K562 (cell line): Measurements from ENCODE around the gene PRF1. TPM values are rescaled to one million over a fixed set of nuclear protein-coding genes. Genes with fewer than 3 reads are reported as not detected.

Experiments used
- ELF4 ChIP-seq: fragments of 450-650 bp; formaldehyde crosslinking; IDR thresholded peaks from 2 replicates; pipeline ENCODE4 v1.4.0; 2022; ENCODE audit warnings: missing genetic modification characterization
- ESRRA ChIP-seq: fragments of 450-650 bp; IDR thresholded peaks from 2 replicates; pipeline ENCODE4 v1.6.1; 2014; ENCODE audit warnings: low read depth, mild to moderate bottlenecking, moderate library complexity, borderline replicate concordance
- FOXK2 ChIP-seq, 2 experiments: fragments of 450-650 bp; IDR thresholded peaks in 1 of 2; conservative IDR thresholded peaks in 1 of 2; 2 replicates each; pipeline ENCODE4 v1.6.1; 2016; ENCODE audit warnings: low read depth in 2 of 2, mild to moderate bottlenecking in 1 of 2
- HMG20B ChIP-seq: fragments of 250-450 bp; sonication (Bioruptor Pico); IDR thresholded peaks from 2 replicates; pipeline ENCODE4 v1.5.0; 2021; ENCODE audit warnings: mild to moderate bottlenecking
- HNRNPL ChIP-seq: fragments of 200-400 bp; formaldehyde crosslinking; IDR thresholded peaks from 2 replicates; pipeline ENCODE4 v1.6.1; 2017; ENCODE audit warnings: low read depth, mild to moderate bottlenecking, low read length
- RBM25 ChIP-seq: fragments of 200-400 bp; formaldehyde crosslinking; IDR thresholded peaks from 2 replicates; pipeline ENCODE4 v1.6.1; 2018; ENCODE audit warnings: low read length, low read depth, moderate library complexity; ENCODE audit not compliant: severe bottlenecking
- RNF2 ChIP-seq: sonication (generic); IDR thresholded peaks from 2 replicates; pipeline ENCODE4 v1.6.1; 2016
- TAL1 ChIP-seq: fragments of 450-650 bp; IDR thresholded peaks from 2 replicates; pipeline ENCODE4 v1.6.1; 2016; ENCODE audit warnings: mild to moderate bottlenecking
- XRCC3 ChIP-seq: fragments of 450-650 bp; IDR thresholded peaks from 2 replicates; pipeline ENCODE4 v1.6.1; 2017; ENCODE audit warnings: mild to moderate bottlenecking, moderate library complexity
- ZNF324 ChIP-seq: fragments of 250-450 bp; sonication (Bioruptor Pico); IDR thresholded peaks from 2 replicates; pipeline ENCODE4 v1.4.0; 2020; ENCODE audit warnings: mild to moderate bottlenecking
- ZNF785 ChIP-seq: fragments of 250-450 bp; sonication (Bioruptor Pico); IDR thresholded peaks from 2 replicates; pipeline ENCODE4 v1.4.0; 2020; ENCODE audit warnings: mild to moderate bottlenecking
- polyA plus RNA-seq, 8 experiments: library from polyadenylated mRNA; depleted of rRNA in 4 of 8; stranded (reverse) in 5 of 8; unstranded in 3 of 8; fragments of >200 nt; fragmentation: Nextera tagmentation in 2 of 8; fragmentation: Illumina TruSeq in 1 of 8; extraction: Ambion mirVana in 2 of 8; extraction: Trizol in 1 of 8; gene quantifications; 2 replicates each; pipeline versions ENCODE4 v1.2.1 to v1.2.3, GENCODE V29; 2011 to 2014; ENCODE audit warnings: inconsistent platforms in 1 of 8, missing spikeins in 1 of 8
- total RNA-seq, 7 experiments: library from RNA; depleted of rRNA in 6 of 7; stranded (reverse); fragments of >200 nt in 6 of 7; fragmentation: Illumina TruSeq in 2 of 7; extraction: Trizol in 2 of 7; gene quantifications; 2 replicates each; pipeline versions ENCODE4 v1.2.1 to v1.2.3, GENCODE V29; 2011 to 2021; ENCODE audit warnings: low replicate concordance in 1 of 7
- TF ChIP-seq, protein P1 (sequence below), 2 experiments: fragments of 450-650 bp; IDR thresholded peaks; 2 replicates each; pipeline ENCODE4 v1.6.1; 2016
- TF ChIP-seq, protein P2 (sequence below): fragments of 450-650 bp; formaldehyde crosslinking; IDR thresholded peaks from 2 replicates; pipeline ENCODE4 v1.4.0; 2022; ENCODE audit warnings: missing genetic modification characterization
- TF ChIP-seq, protein P3 (sequence below), 2 experiments: fragments of 450-650 bp in 1 of 2; IDR thresholded peaks; 2 replicates each; pipeline ENCODE4 v1.6.1; 2011 to 2017; ENCODE audit warnings: low read depth in 2 of 2, antibody characterized with exemption in 1 of 2, borderline replicate concordance in 1 of 2, low read length in 1 of 2, mild to moderate bottlenecking in 1 of 2, mixed read lengths in 1 of 2; ENCODE audit not compliant: control insufficient read depth in 1 of 2
- TF ChIP-seq, protein P4 (sequence below): fragments of 450-650 bp; conservative IDR thresholded peaks from 2 replicates; pipeline ENCODE4 v1.6.1; 2016; ENCODE audit warnings: missing genetic modification characterization, low read depth, mild to moderate bottlenecking, control low read depth, missing compliant biosample characterization
- TF ChIP-seq, protein P5 (sequence below): fragments of 250-450 bp; sonication (Bioruptor Pico); IDR thresholded peaks from 2 replicates; pipeline ENCODE4 v1.8.0; 2021; ENCODE audit warnings: mild to moderate bottlenecking, moderate library complexity

The PRF1 gene
- total and polyA plus RNA-seq, 9 of the 15 experiments (the other 6 are each of a cell fraction or from before 2014, with no cell fraction given): 3.8 to 8.6 (median 6.3) TPM

DNA sequence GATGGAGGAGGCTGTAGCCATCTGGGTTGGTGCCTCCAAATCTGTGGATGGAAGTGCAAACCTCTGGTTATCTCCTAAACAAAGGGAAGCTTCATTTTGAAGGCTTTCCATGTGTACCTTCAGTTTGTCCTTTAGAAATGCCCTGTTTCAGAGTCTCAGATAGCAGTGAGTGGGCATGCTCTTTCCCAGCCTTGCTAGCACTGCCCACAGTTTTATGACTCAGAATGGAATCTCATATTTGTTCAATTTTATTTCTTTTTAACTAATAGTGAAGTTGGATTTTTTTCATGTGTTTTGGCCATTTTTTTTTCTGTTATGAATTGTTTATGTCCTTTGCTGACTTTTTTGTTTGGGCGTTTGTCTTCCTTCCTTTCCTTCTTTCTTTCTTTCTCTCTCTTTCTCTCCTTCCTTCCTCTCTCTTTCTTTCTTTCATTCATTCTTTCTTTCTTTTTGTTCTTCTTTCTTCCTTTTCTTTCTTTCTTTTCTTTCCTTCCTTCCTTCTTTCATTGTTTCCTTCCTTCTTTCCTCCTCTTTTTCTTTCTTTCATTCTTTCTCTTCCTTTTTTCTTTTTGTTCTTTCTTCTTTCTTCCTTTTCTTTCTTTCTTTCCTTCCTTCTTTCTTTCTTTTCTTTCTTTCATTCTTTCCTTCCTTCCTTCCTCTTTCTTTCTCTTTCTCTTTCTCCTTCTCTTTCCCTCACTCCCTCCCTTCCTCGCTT, 25.6 kb downstream of the PRF1 start (continued):
- TF ChIP-seq, protein P1, sequence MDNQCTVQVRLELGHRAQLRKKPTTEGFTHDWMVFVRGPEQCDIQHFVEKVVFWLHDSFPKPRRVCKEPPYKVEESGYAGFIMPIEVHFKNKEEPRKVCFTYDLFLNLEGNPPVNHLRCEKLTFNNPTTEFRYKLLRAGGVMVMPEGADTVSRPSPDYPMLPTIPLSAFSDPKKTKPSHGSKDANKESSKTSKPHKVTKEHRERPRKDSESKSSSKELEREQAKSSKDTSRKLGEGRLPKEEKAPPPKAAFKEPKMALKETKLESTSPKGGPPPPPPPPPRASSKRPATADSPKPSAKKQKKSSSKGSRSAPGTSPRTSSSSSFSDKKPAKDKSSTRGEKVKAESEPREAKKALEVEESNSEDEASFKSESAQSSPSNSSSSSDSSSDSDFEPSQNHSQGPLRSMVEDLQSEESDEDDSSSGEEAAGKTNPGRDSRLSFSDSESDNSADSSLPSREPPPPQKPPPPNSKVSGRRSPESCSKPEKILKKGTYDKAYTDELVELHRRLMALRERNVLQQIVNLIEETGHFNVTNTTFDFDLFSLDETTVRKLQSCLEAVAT (IDR thresholded peaks at IDR 0.05): peak; percentile 50 to 61; a peak in 3 of 4 replicates
- no peak for TF ChIP-seq ZNF785
- no peak for TF ChIP-seq ESRRA
- TF ChIP-seq, protein P2, sequence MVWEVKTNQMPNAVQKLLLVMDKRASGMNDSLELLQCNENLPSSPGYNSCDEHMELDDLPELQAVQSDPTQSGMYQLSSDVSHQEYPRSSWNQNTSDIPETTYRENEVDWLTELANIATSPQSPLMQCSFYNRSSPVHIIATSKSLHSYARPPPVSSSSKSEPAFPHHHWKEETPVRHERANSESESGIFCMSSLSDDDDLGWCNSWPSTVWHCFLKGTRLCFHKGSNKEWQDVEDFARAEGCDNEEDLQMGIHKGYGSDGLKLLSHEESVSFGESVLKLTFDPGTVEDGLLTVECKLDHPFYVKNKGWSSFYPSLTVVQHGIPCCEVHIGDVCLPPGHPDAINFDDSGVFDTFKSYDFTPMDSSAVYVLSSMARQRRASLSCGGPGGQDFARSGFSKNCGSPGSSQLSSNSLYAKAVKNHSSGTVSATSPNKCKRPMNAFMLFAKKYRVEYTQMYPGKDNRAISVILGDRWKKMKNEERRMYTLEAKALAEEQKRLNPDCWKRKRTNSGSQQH (CRISPR knock-in tag): 0 out of 2 replicates have a peak, but pooled peaks have one; percentile 60
- TF ChIP-seq TAL1: 0 out of 2 replicates have a peak, but pooled peaks have one; percentile 2
- TF ChIP-seq FOXK2 (conservative IDR thresholded peaks at IDR 0.05 in 1 of 2, IDR thresholded peaks at IDR 0.05 in 1 of 2; ENCODE audit: low read depth in 2 of 2): 0 out of 4 replicates have a peak, but pooled peaks of 1 of the 2 experiments have one; percentile 18
- TF ChIP-seq RBM25: no peak
- no peak for TF ChIP-seq XRCC3
- TF ChIP-seq, protein P3, sequence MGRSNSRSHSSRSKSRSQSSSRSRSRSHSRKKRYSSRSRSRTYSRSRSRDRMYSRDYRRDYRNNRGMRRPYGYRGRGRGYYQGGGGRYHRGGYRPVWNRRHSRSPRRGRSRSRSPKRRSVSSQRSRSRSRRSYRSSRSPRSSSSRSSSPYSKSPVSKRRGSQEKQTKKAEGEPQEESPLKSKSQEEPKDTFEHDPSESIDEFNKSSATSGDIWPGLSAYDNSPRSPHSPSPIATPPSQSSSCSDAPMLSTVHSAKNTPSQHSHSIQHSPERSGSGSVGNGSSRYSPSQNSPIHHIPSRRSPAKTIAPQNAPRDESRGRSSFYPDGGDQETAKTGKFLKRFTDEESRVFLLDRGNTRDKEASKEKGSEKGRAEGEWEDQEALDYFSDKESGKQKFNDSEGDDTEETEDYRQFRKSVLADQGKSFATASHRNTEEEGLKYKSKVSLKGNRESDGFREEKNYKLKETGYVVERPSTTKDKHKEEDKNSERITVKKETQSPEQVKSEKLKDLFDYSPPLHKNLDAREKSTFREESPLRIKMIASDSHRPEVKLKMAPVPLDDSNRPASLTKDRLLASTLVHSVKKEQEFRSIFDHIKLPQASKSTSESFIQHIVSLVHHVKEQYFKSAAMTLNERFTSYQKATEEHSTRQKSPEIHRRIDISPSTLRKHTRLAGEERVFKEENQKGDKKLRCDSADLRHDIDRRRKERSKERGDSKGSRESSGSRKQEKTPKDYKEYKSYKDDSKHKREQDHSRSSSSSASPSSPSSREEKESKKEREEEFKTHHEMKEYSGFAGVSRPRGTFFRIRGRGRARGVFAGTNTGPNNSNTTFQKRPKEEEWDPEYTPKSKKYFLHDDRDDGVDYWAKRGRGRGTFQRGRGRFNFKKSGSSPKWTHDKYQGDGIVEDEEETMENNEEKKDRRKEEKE (IDR thresholded peaks at IDR 0.05; ENCODE audit: borderline replicate concordance in 1 of 2, control insufficient read depth in 1 of 2, low read depth in 2 of 2, low read length in 1 of 2): peak in 1 of 2 experiments; percentile 22; a peak in 1 of 4 replicates
- TF ChIP-seq ELF4 (CRISPR knock-in tag): no peak
- no peak for TF ChIP-seq RNF2
- no peak for TF ChIP-seq HMG20B (CRISPR knock-in tag)
- TF ChIP-seq, protein P4, sequence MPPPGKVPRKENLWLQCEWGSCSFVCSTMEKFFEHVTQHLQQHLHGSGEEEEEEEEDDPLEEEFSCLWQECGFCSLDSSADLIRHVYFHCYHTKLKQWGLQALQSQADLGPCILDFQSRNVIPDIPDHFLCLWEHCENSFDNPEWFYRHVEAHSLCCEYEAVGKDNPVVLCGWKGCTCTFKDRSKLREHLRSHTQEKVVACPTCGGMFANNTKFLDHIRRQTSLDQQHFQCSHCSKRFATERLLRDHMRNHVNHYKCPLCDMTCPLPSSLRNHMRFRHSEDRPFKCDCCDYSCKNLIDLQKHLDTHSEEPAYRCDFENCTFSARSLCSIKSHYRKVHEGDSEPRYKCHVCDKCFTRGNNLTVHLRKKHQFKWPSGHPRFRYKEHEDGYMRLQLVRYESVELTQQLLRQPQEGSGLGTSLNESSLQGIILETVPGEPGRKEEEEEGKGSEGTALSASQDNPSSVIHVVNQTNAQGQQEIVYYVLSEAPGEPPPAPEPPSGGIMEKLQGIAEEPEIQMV (tag): peak; percentile 48; the same call in 1 of the 2 replicates
- no peak for TF ChIP-seq HNRNPL
- TF ChIP-seq, protein P5, sequence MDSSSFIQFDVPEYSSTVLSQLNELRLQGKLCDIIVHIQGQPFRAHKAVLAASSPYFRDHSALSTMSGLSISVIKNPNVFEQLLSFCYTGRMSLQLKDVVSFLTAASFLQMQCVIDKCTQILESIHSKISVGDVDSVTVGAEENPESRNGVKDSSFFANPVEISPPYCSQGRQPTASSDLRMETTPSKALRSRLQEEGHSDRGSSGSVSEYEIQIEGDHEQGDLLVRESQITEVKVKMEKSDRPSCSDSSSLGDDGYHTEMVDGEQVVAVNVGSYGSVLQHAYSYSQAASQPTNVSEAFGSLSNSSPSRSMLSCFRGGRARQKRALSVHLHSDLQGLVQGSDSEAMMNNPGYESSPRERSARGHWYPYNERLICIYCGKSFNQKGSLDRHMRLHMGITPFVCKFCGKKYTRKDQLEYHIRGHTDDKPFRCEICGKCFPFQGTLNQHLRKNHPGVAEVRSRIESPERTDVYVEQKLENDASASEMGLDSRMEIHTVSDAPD (CRISPR knock-in tag): no peak
- TF ChIP-seq ZNF324 (CRISPR knock-in tag): no peak
